Progenitor cell of endocrine pancreas (in vitro differentiated cells): Measurements from ENCODE around the gene STAC3. TPM values are rescaled to one million over a fixed set of nuclear protein-coding genes. Genes with fewer than 3 reads are reported as not detected.
A peak's percentile ranks its signal among the peaks of the same experiment; 100 is the strongest.

ENCODE experiments used
- DNase-seq: peaks from one replicate; pipeline ENCODE4 v3.0.0; 2021; ENCODE audit warnings: low spot score; ENCODE audit not compliant: unreplicated experiment
- H3K27ac Mint-ChIP-seq: 2 replicates; pipeline ENCODE4 v1.8.0; 2021; ENCODE audit warnings: mild to moderate bottlenecking, moderate library complexity, mixed read lengths
- H3K27me3 Mint-ChIP-seq: 2 replicates; pipeline ENCODE4 v1.8.0; 2021; ENCODE audit warnings: mixed read lengths
- H3K36me3 Mint-ChIP-seq: 2 replicates; pipeline ENCODE4 v1.8.0; 2022; ENCODE audit warnings: mixed read lengths; ENCODE audit not compliant: insufficient read depth
- H3K4me1 Mint-ChIP-seq: 2 replicates; pipeline ENCODE4 v1.8.0; 2021; ENCODE audit warnings: low read depth, mixed read lengths
- H3K4me3 Mint-ChIP-seq: 2 replicates; pipeline ENCODE4 v1.8.0; 2021; ENCODE audit warnings: low read depth, mild to moderate bottlenecking, moderate library complexity, mixed read lengths
- H3K9me3 Mint-ChIP-seq: 2 replicates; pipeline ENCODE4 v1.8.0; 2021; ENCODE audit warnings: low read depth, mixed read lengths
- CTCF ChIP-seq: fragments of 200-600 bp; sonication (generic); IDR thresholded peaks from one replicate; pipeline ENCODE4 v1.5.0; 2021; ENCODE audit warnings: antibody characterized with exemption, mild to moderate bottlenecking; ENCODE audit not compliant: unreplicated experiment
- microRNA-seq: library from miRNA; unstranded; fragments of <30 nt; microRNA quantifications from one replicate; pipeline ENCODE4 v1.1.0, GENCODE V29; 2020; ENCODE audit warnings: borderline number of aligned reads; ENCODE audit not compliant: unreplicated experiment
- total RNA-seq: library from RNA; stranded (reverse); gene quantifications from 2 replicates; pipeline ENCODE4 v1.2.1, GENCODE V29; 2021

The STAC3 gene
- total RNA-seq, 1 donor from 2014 or later, result 6.0 TPM

- no peak overlapping the region for H3K4me3 Mint-ChIP-seq
- DNase-seq, result no peak
- no peaks in the 10 kb centered on the region for H3K27me3 Mint-ChIP-seq
- H3K9me3 Mint-ChIP-seq, result no peaks in the 10 kb centered on the region
- H3K4me1 Mint-ChIP-seq, result no peaks in the 10 kb centered on the region
- H3K27ac Mint-ChIP-seq, result no peak overlapping the region
- TF ChIP-seq CTCF, result no peak
- H3K36me3 Mint-ChIP-seq, result peaks cover 20% of the 10 kb centered on the region
Measured at GRCh38 chr12:57195611-57196371, 55.2 kb downstream of the STAC3 start.

GRCh38 chr12:57195186-57195585 is 55.8 kb downstream of the STAC3 start:
- no peaks in the 10 kb centered on the region for H3K4me1 Mint-ChIP-seq
- no peak overlapping the region for H3K4me3 Mint-ChIP-seq

GRCh38 chr12:57194253-57194652 is 56.7 kb downstream of the STAC3 start:
- H3K4me1 Mint-ChIP-seq, result no peaks in the 10 kb centered on the region
- H3K36me3 Mint-ChIP-seq, result peaks cover 19% of the 10 kb centered on the region
- TF ChIP-seq CTCF, result no peak
- H3K4me3 Mint-ChIP-seq, result no peak overlapping the region
- no peaks in the 10 kb centered on the region for H3K9me3 Mint-ChIP-seq
- H3K27ac Mint-ChIP-seq, result no peak overlapping the region
- H3K27me3 Mint-ChIP-seq, result no peaks in the 10 kb centered on the region
- no peak for DNase-seq

More at GRCh38 chr12:57195186-57195585, 55.8 kb downstream of the STAC3 start:
- Mint-ChIP-seq H3K9me3 (no peaks in the 10 kb centered on the region), H3K27ac (no peak overlapping the region), H3K27me3 (no peaks in the 10 kb centered on the region), H3K36me3 (peaks cover 20% of the 10 kb centered on the region)
- no peak for TF ChIP-seq CTCF
- no peak for DNase-seq

DNA sequence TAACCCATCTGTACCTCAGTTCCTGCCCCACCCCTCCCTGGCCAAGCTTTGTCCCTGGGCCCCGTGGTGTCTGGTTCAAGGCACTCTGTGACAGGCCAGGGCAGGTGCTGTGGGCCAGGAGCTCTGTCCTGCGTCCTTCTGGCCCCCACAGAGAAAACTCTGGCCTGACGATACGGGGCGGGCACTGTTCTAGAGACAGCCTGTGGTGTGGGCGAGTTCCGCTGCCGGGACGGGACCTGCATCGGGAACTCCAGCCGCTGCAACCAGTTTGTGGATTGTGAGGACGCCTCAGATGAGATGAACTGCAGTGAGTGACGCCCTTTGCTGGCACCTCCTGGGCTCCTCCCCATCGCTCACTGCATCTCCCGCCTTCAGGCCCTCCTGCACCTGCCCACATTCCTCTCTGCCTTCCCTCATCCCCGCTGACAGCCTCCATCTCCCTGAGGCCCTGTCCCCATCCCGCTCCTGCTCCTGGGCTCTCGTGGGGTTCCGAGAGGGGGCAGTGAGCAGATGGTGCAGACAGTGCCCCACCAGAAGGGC is 57.2 kb downstream of the STAC3 start:
- no peaks in the 10 kb centered on the region for H3K9me3 Mint-ChIP-seq
- DNase-seq, result no peak
- H3K27ac Mint-ChIP-seq, result no peak overlapping the region
- H3K4me3 Mint-ChIP-seq, result no peak overlapping the region
- H3K27me3 Mint-ChIP-seq, result no peaks in the 10 kb centered on the region
- TF ChIP-seq CTCF, result no peak
- peaks cover 20% of the 10 kb centered on the region for H3K36me3 Mint-ChIP-seq
- H3K4me1 Mint-ChIP-seq, result no peaks in the 10 kb centered on the region

Small RNAs within 50 kb of the gene (microRNA-seq; reads per million reads assigned to microRNA genes)
- gene MIR1228, result 13.1 reads per million, percentile 23 among the genes with 10 or more reads in this experiment

Other genes starting within 250 kb of the STAC3 start
- 20.7 and 20.8 TPM in 2 replicates for gene ZBTB39, start 244.6 kb downstream of the STAC3 start, total RNA-seq
- gene TAC3, start 234.7 kb downstream of the STAC3 start, total RNA-seq, result 4.1 and 5.3 TPM in 2 replicates
- 1.2 and 1.6 TPM in 2 replicates for gene MYO1A, start 201.1 kb downstream of the STAC3 start, total RNA-seq
- 24.2 and 26.5 TPM in 2 replicates for gene NEMP1, start 172.4 kb downstream of the STAC3 start, total RNA-seq
- gene NAB2, start 162.1 kb downstream of the STAC3 start, total RNA-seq, result 13.4 and 13.8 TPM in 2 replicates
- 130 and 136 TPM in 2 replicates for gene STAT6, start 139.8 kb downstream of the STAC3 start, total RNA-seq
- gene LRP1, start 122.7 kb downstream of the STAC3 start, total RNA-seq, result 93.4 and 95.7 TPM in 2 replicates
- not detected in 2 replicates for gene LRP1-AS, start 103.6 kb downstream of the STAC3 start, total RNA-seq
- gene NXPH4, start 34.4 kb downstream of the STAC3 start, total RNA-seq, result 1.7 and 2.0 TPM in 2 replicates
- gene SHMT2, start 21.5 kb downstream of the STAC3 start, total RNA-seq, result 162 and 165 TPM in 2 replicates
- gene R3HDM2, start 179.9 kb upstream of the STAC3 start, total RNA-seq, result 85.9 and 86.8 TPM in 2 replicates
- gene INHBC, start 183.6 kb upstream of the STAC3 start, total RNA-seq, result 0.16 TPM in 1 of 2 replicates, not detected in the other
- 1.2 and 2.0 TPM in 2 replicates for gene INHBE, start 204.1 kb upstream of the STAC3 start, total RNA-seq
- gene GLI1, start 208.6 kb upstream of the STAC3 start, total RNA-seq, result 0.89 and 0.91 TPM in 2 replicates
- 2.6 and 2.8 TPM in 2 replicates for gene ARHGAP9, start 228.7 kb upstream of the STAC3 start, total RNA-seq
- gene MARS1, start 236.9 kb upstream of the STAC3 start, total RNA-seq, result 290 and 318 TPM in 2 replicates